Immature natural killer cell (primary cell): Measurements from ENCODE around the gene CGB7. TPM values are rescaled to one million over a fixed set of nuclear protein-coding genes. Genes with fewer than 3 reads are reported as not detected.
"Not testable (repeated sequence)": the region's sequence is repeated elsewhere in the genome, so short reads cannot be mapped to it uniquely, and the experiment has no call there.

Source experiments
- DNase-seq, 3 donors: peaks; one replicate each; pipeline ENCODE4 v3.0.0; 2022; ENCODE audit warnings: mixed read lengths in 1 of 3
- H3K27ac Mint-ChIP-seq, 6 donors: one replicate each; pipeline ENCODE4 v1.8.0; 2020; ENCODE audit warnings: mixed read lengths in 6 of 6, mild to moderate bottlenecking in 5 of 6, inconsistent platforms in 4 of 6, moderate library complexity in 3 of 6
- H3K27me3 Mint-ChIP-seq, 3 donors: one replicate each; pipeline ENCODE4 v1.8.0; 2020 to 2021; ENCODE audit warnings: low read depth in 3 of 3, mild to moderate bottlenecking in 3 of 3, mixed read lengths in 3 of 3, moderate library complexity in 3 of 3, inconsistent platforms in 1 of 3
- H3K36me3 Mint-ChIP-seq, 3 donors: one replicate each; pipeline ENCODE4 v1.8.0; 2020; ENCODE audit warnings: mixed read lengths in 3 of 3, inconsistent platforms in 2 of 3, mild to moderate bottlenecking in 2 of 3
- H3K4me1 Mint-ChIP-seq, 2 donors: one replicate each; pipeline ENCODE4 v1.8.0; 2020; ENCODE audit warnings: inconsistent platforms in 2 of 2, mild to moderate bottlenecking in 2 of 2, mixed read lengths in 2 of 2, moderate library complexity in 1 of 2
- H3K4me3 Mint-ChIP-seq, 5 donors: one replicate each; pipeline ENCODE4 v1.8.0; 2020; ENCODE audit warnings: mild to moderate bottlenecking in 5 of 5, mixed read lengths in 5 of 5, inconsistent platforms in 3 of 5, moderate library complexity in 3 of 5
- H3K9me3 Mint-ChIP-seq, 6 donors: one replicate each; pipeline ENCODE4 v1.8.0; 2020; ENCODE audit warnings: mild to moderate bottlenecking in 6 of 6, mixed read lengths in 6 of 6, inconsistent platforms in 4 of 6, moderate library complexity in 3 of 6
- polyA plus RNA-seq, 3 donors: library from polyadenylated mRNA; unstranded; fragments of 300-500 nt; fragmentation: Illumina TruSeq; gene quantifications; one replicate each; pipeline ENCODE4 v1.2.3, GENCODE V29; 2021

The CGB7 gene
- polyA plus RNA-seq, 3 donors from 2014 or later, result not detected

DNA sequence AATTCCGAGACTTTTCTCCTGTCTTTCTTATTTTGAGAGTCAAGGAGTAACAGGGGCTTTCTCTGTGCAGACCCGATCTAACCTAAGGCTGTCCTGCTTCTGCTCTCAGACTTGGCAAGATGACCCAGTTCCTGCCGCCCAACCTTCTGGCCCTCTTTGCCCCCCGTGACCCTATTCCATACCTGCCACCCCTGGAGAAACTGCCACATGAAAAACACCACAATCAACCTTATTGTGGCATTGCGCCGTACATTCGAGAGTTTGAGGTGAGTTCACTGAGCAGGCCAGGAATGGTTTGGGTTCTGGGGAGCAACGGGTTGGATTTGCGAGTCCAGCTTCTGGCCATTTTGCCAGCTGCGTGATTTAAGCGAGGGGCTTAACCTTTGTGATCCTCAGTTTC is 28.7 kb upstream of the CGB7 start:
- no peak for DNase-seq
- Mint-ChIP-seq H3K4me3 (peak overlapping the region; percentile 93 to 96 (median 95)), H3K36me3 (peaks cover 5 to 11% (median 7%) of the 10 kb centered on the region in 3 donors), H3K27me3 (peaks cover 20 to 21% (median 20%) of the 10 kb centered on the region in 3 donors), H3K4me1 (peaks cover 37 to 41% of the 10 kb centered on the region in 2 donors), H3K27ac (peak overlapping the region; percentile 80 to 96 (median 92)), H3K9me3 (no peaks in the 10 kb centered on the region)

DNA sequence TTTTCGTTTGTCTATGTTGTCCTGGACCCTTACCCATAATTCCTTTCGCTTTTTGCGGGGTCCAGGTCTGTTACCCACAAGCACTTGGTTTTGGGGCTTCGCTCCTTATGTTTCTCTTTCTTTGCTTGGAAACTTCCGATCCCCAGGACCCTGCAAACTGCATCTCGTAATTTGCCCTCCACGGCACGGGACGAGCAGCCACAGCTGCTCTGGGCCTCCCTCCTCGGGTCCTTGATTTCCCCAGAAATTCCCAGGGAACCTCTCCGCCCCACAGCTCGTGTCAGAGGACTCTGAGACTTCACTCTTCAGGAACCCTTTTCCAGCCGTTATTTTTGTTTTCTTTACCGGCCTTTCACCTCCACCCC is 28.3 kb upstream of the CGB7 start:
- H3K27ac Mint-ChIP-seq, result peak overlapping the region; percentile 80 to 96 (median 92)
- peaks cover 4 to 10% (median 7%) of the 10 kb centered on the region in 3 donors for H3K36me3 Mint-ChIP-seq
- peaks cover 20 to 22% (median 20%) of the 10 kb centered on the region in 3 donors for H3K27me3 Mint-ChIP-seq
- H3K9me3 Mint-ChIP-seq, result no peaks in the 10 kb centered on the region
- peak overlapping the region; percentile 93 to 96 (median 95) for H3K4me3 Mint-ChIP-seq
- H3K4me1 Mint-ChIP-seq, result peaks cover 35 to 41% of the 10 kb centered on the region in 2 donors
- no peak for DNase-seq

DNA sequence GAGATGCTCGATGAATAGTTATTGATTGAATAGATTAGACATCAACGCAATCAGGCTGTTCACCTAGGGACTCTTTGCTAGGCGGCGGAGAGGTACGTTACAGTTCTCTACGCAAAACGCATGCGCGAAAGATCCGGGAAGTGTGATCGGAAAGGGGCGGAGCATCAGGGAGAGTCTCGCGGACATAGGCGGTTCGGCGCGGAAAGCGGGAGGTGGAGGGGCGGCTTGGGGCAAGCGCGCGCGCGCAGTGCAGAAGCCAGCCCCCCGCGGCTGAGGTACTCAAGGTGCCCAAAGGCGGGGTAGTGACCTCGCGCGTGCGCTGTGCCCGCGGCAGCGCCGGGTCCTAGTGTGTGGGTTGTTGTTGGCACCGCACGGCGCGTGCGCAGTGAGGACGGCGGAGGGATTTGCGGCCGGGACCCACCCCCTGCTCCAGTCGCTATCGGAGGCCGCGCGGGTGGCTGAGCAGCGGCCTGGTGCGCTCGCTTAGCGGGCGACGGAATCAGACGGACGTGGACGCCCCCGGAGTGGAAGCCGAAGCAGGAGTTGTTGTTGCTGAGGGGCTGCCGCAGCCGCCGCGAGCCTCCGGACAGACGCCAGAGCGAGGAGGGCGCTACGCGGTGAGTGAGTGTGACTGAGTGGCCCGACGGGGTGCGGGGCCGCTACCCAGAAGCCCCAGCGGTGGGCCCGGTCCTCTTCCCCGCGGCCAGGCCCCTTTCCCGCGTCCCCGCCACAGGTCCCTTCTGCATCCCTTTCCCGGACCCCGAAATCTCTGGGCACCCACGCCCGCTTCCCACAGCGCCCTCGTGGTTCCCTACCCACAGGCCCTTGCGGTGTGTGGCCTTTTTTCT is 27.7 kb upstream of the CGB7 start, which contains the start of gene SNRNP70:
TSS of gene SNRNP70 (plus strand) at position 432 of the 848 bp plus-strand sequence. CDS start 964 bp downstream, outside the sequence.
- peak; percentile 100 for DNase-seq
- peaks cover 20 to 22% (median 20%) of the 10 kb centered on the region in 3 donors for H3K27me3 Mint-ChIP-seq
- H3K36me3 Mint-ChIP-seq, result peaks cover 4 to 8% (median 5%) of the 10 kb centered on the region in 3 donors
- H3K27ac Mint-ChIP-seq, result peak within 1 kb of the TSS; percentile 83 to 96 (median 93)
- peak within 1 kb of the TSS; percentile 93 to 96 (median 95) for H3K4me3 Mint-ChIP-seq
- H3K9me3 Mint-ChIP-seq, result no peaks in the 10 kb centered on the region
- peaks cover 35 to 38% of the 10 kb centered on the region in 2 donors for H3K4me1 Mint-ChIP-seq

DNA sequence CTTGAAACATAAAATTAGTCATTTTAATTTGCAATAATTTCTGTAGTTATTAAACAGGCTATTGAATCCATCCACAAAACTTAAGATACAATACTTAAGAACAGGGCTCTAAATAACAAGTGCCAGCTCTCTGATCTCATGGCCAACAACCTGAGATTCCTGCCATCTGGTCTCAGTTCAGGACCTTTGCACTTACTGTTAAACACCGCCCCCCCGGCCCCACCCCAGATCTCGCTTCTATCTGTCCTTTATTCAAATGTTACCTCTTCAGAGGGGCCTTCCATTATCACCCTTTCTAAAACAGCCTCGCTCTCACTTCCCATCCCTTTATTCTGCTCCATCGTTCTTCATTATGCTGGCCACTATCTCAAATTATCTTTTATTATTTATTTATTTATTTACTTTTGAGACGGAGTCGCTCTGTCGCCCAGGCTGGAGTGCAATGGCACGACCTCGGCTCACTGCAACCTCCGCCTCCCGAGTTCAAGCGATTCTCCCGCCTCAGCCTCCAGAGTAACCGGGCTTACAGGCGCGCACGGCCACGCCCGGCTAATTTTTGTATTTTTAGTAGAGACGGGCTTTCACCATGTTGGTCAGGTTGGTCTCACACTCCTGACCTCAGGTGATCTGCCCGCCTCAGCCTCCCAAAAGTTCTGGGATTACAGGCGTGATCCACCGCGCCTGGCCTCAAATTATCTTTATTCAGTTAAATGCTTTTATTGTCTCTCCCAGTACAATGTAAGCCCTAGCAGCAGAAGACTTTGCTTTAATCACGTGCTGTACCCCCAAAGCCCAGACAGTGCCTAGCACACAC is 26.9 kb upstream of the CGB7 start:
- Mint-ChIP-seq H3K27me3 (peaks cover 20 to 22% (median 20%) of the 10 kb centered on the region in 3 donors), H3K9me3 (no peaks in the 10 kb centered on the region), H3K36me3 (peaks cover 3 to 7% (median 4%) of the 10 kb centered on the region in 3 donors), H3K27ac (peak overlapping the region; percentile 83 to 96 (median 93)), H3K4me3 (peak overlapping the region; percentile 93 to 96 (median 95)), H3K4me1 (peaks cover 35 to 36% of the 10 kb centered on the region in 2 donors)
- DNase-seq, result no peak

DNA sequence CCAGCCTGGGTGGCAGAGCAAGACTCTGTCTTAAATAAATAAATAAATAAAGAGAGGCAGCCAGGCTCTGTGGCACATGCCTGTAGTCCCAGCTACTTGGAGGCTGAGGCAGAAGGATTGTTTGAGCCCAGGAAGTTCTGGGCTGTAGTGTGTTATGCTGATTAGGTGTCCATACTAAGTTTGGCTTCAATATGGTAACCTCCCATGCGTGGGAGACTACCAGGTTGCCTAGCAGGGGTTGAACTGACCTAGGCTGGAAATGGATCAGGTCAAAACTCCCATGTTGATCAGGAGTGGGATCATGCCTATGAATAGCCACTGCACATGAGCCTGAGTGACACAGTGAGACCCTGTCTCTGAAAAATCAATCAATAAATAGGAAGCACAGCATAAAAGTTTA is 23.7 kb upstream of the CGB7 start:
- peaks cover 18 to 20% (median 18%) of the 10 kb centered on the region in 3 donors for H3K27me3 Mint-ChIP-seq
- no peak overlapping the region for H3K27ac Mint-ChIP-seq
- H3K36me3 Mint-ChIP-seq, result no peaks in the 10 kb centered on the region

DNA sequence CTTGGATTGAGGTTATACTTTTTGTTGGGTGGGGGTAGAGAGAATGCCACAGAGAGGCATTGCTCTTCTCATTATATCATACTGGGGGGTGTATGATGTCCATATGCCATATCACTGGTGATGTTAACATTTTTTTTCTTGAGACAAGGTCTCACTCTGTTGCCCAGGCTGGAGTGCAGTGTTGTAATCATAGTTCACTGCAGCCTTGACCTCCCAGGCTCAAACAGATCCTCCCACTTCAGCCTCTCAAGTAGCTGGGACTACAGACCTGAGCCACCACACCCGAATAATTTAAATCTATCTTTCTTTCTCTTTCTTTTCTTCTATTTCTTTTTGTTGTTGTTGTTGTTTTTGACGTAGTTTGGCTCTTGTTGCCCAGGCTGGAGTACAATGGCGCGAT is 22.8 kb upstream of the CGB7 start:
- Mint-ChIP-seq H3K9me3 (no peaks in the 10 kb centered on the region), H3K36me3 (no peaks in the 10 kb centered on the region), H3K4me3 (no peak overlapping the region), H3K27me3 (peaks cover 9 to 13% (median 10%) of the 10 kb centered on the region in 3 donors), H3K4me1 (peaks cover 5 to 7% of the 10 kb centered on the region in 2 donors), H3K27ac (no peak overlapping the region)
- no peak for DNase-seq

More for the DNA sequence above, 23.7 kb upstream of the CGB7 start:
- Mint-ChIP-seq H3K4me3 (no peak overlapping the region), H3K4me1 (peaks cover 11 to 13% of the 10 kb centered on the region in 2 donors), H3K9me3 (no peaks in the 10 kb centered on the region)
- DNase-seq, result no peak

DNA sequence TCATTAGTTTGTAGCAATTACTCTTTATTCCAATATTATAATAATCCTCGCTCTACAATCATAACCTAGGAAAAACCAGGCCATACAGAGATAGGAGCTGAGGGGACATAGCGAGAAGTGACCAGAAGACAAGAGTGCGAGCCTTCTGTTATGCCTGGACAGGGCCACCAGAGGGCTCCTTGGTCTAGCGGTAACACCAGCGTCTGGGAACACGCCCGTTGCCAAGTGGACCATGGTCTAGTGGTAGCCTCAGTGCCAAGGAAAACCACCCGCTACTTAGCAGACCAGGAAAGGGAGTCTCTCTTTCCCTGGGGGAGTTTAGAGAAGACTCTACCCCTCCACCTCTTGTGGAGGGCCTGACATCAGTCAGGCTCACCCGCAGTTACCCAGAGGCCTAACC is 17.3 kb upstream of the CGB7 start:
- DNase-seq, H3K9me3 Mint-ChIP-seq, H3K27ac Mint-ChIP-seq, H3K4me3 Mint-ChIP-seq, H3K36me3 Mint-ChIP-seq: not testable (repeated sequence)
- H3K4me1 Mint-ChIP-seq, result peaks cover 19% of the 10 kb centered on the region in 2 donors
- peaks cover 6 to 32% (median 21%) of the 10 kb centered on the region in 3 donors for H3K27me3 Mint-ChIP-seq

DNA sequence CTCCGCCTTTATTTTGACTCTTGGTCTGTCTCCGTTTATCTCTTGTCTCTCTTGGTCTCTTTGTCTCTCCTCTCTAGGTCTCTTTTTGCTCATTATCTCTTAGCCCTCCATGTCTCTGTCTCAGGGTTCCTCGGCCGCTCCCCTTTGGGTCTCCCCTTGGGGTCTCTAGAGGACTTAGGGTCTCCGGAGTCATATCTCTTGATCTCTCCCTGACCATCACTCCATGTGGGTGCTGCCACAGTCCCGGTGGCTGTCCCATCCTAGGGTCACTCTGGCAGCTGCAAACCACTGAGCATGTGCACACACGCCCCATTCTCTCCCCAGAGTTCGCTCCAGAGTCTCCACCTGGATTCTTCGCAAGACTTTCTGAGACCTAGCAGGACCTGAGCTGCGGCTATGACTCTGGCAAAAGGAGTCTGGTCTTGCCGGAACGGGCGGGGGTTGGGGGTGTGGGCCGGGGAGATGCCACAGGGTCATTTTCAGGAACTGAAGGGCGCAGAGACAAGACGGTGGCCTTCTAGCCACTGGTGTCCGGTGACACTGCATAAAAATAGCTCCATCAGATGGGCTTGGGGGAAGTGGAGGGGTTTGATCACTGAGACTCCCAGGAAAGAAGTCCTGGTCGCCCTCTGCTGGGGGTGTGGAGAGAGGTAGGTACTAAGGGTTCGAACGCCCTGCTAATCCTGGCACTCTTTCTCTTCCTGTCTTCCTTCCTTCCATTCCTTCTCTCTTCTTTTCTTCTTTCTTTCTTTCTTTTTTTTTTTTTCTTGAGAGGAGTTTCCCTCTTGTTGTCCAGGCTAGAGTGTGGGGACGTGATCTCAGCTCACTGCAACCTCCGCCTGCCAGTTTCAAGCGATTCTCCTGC is 16.2 kb upstream of the CGB7 start:
- Mint-ChIP-seq H3K36me3 (peaks cover 0 to 10% (median 9%) of the 10 kb centered on the region in 3 donors), H3K4me1 (peaks cover 19% of the 10 kb centered on the region in 2 donors), H3K4me3 (peak overlapping the region; percentile 5 to 80 (median 56)), H3K27me3 (peaks cover 10 to 37% (median 23%) of the 10 kb centered on the region in 3 donors), H3K9me3 (peaks cover 0 to 11% (median 0%) of the 10 kb centered on the region in 6 donors), H3K27ac (no peak overlapping the region)
- no peak for DNase-seq

DNA sequence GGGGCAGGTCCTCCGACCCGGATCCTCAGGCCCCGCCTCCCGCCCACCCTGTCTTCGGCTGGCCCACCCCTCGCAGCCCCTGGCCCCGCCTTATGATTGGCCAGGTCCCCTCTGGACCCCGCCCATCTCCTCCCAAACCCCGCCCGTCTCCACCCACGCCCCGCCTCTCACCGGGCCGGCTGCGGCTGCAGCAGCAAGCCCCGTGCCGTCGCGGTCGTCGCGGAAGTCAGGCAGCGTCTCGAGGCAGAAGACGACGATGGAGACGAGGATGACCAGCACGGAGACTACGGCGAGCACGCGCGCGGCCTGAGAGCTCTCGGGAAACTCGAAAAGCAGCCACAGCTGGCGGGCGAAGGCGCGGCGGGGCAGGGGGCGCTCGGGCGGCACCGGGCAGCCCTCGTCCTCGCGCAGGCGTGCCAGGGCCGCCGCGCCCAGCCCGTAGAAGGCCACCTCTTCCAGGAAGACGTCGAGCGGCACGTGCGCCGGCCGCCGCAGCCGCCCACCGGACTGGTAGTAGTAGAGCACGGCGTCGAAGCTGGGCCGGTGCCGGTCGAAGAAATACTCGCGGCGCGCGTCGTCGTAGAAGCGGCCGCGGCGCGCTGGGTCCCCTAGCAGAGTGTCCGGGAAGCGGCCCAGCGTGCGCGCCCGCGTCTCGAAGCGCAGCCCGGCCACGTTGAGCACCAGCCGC is 14.5 kb upstream of the CGB7 start:
- H3K27ac Mint-ChIP-seq, result no peak overlapping the region
- peaks cover 19% of the 10 kb centered on the region in 2 donors for H3K4me1 Mint-ChIP-seq
- DNase-seq, result no peak
- peak overlapping the region in 3 of 5 donors; percentile 40 to 53 (median 44) for H3K4me3 Mint-ChIP-seq
- peaks cover 0 to 10% (median 9%) of the 10 kb centered on the region in 3 donors for H3K36me3 Mint-ChIP-seq
- H3K9me3 Mint-ChIP-seq, result peaks cover 0 to 11% (median 0%) of the 10 kb centered on the region in 6 donors
- peaks cover 10 to 39% (median 21%) of the 10 kb centered on the region in 3 donors for H3K27me3 Mint-ChIP-seq

DNA sequence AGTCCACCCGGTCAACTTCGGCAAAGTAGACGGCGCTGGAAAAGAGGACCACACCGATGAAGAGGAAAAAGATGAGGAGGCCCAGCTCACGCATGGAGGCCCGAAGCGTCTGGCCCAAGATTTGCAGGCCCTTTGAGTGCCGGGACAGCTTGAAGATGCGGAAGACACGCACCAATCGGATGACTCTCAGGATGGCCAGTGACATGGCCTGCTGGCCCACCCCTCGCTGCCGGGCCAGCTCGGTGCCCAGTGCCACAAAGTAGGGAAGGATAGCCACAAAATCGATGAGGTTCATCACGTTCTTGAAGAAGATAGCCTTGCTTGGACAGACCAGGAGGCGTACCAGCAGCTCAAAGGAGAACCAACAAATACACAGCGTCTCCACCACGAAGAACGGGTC is 12.9 kb upstream of the CGB7 start:
- Mint-ChIP-seq H3K36me3 (peaks cover 0 to 10% (median 9%) of the 10 kb centered on the region in 3 donors), H3K9me3 (peaks cover 0 to 13% (median 0%) of the 10 kb centered on the region in 6 donors), H3K4me1 (peaks cover 19% of the 10 kb centered on the region in 2 donors), H3K27me3 (peaks cover 16 to 50% (median 24%) of the 10 kb centered on the region in 3 donors), H3K27ac (no peak overlapping the region), H3K4me3 (peak overlapping the region in 4 of 5 donors; percentile 8 to 55 (median 20))
- DNase-seq, result no peak

DNA sequence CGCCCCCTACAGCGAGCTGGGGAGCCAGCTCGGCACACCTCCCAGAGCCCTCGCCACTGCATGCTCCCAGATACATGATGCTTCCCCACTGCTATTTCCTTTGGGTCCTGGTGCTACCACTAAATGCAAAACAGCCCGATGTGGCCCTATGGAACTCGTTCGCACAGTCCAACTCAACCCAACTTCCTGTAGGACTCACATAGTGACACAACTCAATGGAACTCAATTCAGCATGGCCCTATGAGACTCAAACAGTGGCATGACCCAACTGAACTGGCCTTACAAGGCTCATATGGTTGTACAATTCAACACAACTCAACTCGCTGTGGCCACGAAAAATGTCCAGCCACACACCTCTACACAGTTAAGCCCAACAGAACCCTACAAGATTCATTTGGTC is 11.5 kb upstream of the CGB7 start:
- Mint-ChIP-seq H3K36me3 (peaks cover 0 to 10% (median 9%) of the 10 kb centered on the region in 3 donors), H3K4me3 (no peak overlapping the region), H3K9me3 (peaks cover 0 to 13% (median 0%) of the 10 kb centered on the region in 6 donors), H3K27ac (peak overlapping the region in 1 of 6 donors; percentile 36), H3K27me3 (peaks cover 18 to 44% (median 22%) of the 10 kb centered on the region in 3 donors), H3K4me1 (peaks cover 19% of the 10 kb centered on the region in 2 donors)
- no peak for DNase-seq

DNA sequence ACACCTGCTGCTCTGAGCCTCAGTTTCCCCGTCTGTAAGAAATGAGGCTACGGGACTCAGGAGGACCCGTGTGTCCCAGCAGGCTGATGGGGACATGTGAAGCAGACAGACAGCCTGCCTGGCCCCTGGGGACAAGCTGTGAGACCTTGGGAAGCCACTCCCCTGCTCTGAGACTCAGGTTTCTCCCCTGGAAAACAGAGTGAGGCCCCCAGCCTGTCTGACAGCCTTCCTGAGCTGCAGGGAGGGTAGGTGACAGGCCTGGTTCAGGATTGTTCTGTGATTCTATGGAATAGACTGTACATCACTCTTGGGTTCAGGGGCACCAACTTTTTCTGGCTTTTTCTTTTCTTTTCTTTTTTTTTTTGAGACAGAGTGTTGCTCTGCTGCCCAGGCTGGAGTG is 10.0 kb upstream of the CGB7 start:
- H3K4me1 Mint-ChIP-seq, result peaks cover 7 to 9% of the 10 kb centered on the region in 2 donors
- DNase-seq, result no peak
- H3K4me3 Mint-ChIP-seq, result no peak overlapping the region
- peaks cover 11 to 30% (median 14%) of the 10 kb centered on the region in 3 donors for H3K27me3 Mint-ChIP-seq
- H3K36me3 Mint-ChIP-seq, result peaks cover 0 to 6% (median 0%) of the 10 kb centered on the region in 3 donors
- no peak overlapping the region for H3K27ac Mint-ChIP-seq
- H3K9me3 Mint-ChIP-seq, result peaks cover 0 to 13% (median 0%) of the 10 kb centered on the region in 6 donors
